ENCODE measurements around the gene USP36.

DNA sequence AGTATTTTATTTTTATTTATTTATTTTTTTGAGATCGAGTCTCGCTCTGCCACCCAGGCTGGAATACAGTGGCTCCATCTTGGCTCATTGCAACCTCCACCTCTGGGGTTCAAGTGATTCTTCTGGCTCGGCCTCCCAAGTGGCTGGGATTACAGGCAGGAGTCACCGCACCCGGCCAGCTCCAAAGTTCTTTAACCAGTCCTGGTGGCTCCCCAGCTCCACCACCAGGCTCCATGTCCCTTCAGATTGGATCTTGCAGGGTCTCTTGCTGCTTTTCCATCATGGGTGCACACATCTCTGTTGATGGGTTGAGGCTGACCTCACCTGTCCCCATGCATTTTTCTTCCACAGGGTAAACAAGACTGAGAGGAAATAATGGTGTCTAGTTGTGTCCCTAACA, 8.4 kb upstream of the USP36 start:
- TF ChIP-seq, protein P1, sequence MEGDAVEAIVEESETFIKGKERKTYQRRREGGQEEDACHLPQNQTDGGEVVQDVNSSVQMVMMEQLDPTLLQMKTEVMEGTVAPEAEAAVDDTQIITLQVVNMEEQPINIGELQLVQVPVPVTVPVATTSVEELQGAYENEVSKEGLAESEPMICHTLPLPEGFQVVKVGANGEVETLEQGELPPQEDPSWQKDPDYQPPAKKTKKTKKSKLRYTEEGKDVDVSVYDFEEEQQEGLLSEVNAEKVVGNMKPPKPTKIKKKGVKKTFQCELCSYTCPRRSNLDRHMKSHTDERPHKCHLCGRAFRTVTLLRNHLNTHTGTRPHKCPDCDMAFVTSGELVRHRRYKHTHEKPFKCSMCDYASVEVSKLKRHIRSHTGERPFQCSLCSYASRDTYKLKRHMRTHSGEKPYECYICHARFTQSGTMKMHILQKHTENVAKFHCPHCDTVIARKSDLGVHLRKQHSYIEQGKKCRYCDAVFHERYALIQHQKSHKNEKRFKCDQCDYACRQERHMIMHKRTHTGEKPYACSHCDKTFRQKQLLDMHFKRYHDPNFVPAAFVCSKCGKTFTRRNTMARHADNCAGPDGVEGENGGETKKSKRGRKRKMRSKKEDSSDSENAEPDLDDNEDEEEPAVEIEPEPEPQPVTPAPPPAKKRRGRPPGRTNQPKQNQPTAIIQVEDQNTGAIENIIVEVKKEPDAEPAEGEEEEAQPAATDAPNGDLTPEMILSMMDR (IDR thresholded peaks at IDR 0.05) = no peak
- TF ChIP-seq POLR2A (IDR thresholded peaks at IDR 0.05) (no peak), EP300 (IDR thresholded peaks at IDR 0.05) (no peak), POLR2AphosphoS5 (IDR thresholded peaks at IDR 0.05) (no peak)
